ENCODE data around the gene MYO1F.

The MYO1F gene

DNA sequence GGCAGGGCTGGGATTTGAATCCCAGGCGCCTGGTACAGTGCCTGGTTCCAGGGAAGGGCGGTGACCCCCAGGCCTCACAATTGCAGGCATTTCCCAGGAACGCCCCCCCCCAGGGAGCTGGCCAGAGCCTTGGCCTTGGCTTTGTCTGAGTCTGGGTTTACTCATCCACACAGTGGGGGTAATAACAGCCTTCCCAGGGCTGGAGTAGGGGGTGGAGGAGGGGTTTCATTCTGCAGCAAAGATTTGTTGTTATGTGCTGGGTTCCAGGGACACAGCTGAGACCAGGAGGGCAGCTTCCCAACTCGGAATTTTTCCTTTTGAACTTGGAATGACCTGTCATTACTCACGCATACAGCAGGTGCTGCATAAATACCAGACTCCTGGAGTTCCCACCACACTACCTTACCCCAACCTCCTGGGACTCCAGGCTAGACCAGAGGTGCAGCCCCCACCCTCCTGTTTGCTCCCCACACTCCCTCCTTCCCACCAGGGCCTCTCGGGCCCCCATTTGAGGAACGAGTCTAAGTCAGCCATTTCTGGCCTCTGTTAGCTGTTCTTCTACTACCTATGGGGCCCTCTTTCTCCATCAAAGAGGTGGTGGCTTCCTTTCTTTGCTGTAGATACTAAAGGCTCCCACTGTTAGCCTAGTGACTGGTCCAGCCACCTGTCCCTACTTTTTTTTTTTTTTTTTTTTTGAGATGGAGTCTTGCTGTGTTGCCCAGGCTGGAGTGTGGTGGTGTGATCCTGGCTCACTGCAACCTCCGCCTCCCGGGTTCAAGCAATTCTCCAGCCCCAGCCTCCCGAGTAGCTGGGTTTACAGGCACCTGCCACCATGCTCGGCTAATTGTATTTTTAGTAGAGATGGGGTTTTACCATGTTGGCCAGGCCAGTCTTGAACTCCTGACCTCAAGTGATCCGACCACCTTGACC is 34.9 kb upstream of the MYO1F start:
- Histone ChIP-seq H3K27ac (ENCODE audit: low read length) (no peak overlapping the region), H3K9me3 (ENCODE audit: control insufficient read depth in 2 of 2, low read length in 2 of 2) (no peaks in the 10 kb centered on the region), H3K36me3 (ENCODE audit: control insufficient read depth in 2 of 2, insufficient read depth in 2 of 2, low read length in 2 of 2) (no peaks in the 10 kb centered on the region), H3K9ac (ENCODE audit: low read length in 2 of 2) (no peak overlapping the region), H3K4me3 (ENCODE audit: low read length in 2 of 2) (no peak overlapping the region), H3K4me1 (ENCODE audit: control insufficient read depth, insufficient read depth, low read length) (peaks cover 28% of the 10 kb centered on the region), H3K27me3 (ENCODE audit: control insufficient read depth in 1 of 2, insufficient read depth in 2 of 2, low read length in 2 of 2) (peaks cover 0 to 3% of the 10 kb centered on the region in 2 donors)

DNA sequence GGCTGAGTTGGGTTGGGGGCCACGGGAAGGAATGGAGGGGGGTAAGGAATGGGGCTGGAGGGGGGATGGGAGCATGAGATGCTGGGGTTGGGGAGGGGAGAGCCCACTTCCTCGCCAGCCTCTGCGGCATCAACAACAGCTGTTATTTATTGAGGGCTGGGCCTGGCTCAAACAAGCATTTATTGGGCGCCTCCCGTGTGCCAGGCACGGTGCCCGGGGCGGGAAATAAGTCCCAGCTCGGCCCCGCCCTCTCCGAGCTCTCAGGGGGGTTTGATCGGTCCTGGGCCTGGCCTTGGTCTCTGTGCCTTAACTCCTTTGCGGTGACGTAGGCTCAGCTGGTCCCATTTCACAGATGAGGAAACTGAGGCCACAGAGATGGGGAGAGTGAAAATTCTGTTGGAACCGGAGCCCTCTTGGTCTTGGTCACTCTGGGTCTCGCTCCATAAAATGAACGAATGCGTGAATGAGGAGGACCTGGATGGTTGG is 34.2 kb upstream of the MYO1F start:
- peaks cover 0 to 3% of the 10 kb centered on the region in 2 donors for H3K27me3 ChIP-seq (ENCODE audit: control insufficient read depth in 1 of 2, insufficient read depth in 2 of 2, low read length in 2 of 2)
- no peaks in the 10 kb centered on the region for H3K36me3 ChIP-seq (ENCODE audit: control insufficient read depth in 2 of 2, insufficient read depth in 2 of 2, low read length in 2 of 2)
- no peak overlapping the region for H3K27ac ChIP-seq (ENCODE audit: low read length)
- peaks cover 28% of the 10 kb centered on the region for H3K4me1 ChIP-seq (ENCODE audit: control insufficient read depth, insufficient read depth, low read length)
- H3K4me3 ChIP-seq (ENCODE audit: low read length in 2 of 2), result no peak overlapping the region
- no peak overlapping the region for H3K9ac ChIP-seq (ENCODE audit: low read length in 2 of 2)
- no peaks in the 10 kb centered on the region for H3K9me3 ChIP-seq (ENCODE audit: control insufficient read depth in 2 of 2, low read length in 2 of 2)

DNA sequence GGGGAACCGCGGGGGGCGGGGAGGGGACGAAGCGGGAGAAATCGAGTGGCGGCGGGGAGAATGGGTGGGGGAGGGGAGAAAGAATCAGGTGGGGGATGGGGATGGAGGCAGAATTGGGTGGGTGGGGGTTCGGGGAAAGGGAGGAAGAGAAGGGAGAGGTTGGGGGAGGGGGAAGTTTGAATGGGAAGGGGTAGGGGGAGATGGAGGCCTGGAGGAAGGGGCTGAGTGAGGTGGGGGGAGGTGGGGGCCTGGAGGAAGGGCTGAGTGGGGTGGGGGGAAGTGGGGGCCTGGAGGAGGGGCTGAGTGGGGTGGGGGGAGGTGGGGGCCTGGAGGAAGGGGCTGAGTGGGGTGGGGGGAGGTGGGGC is 33.7 kb upstream of the MYO1F start:
- peak overlapping the region in 1 of 2 donors; percentile 90 for H3K4me3 ChIP-seq (ENCODE audit: low read length in 2 of 2)
- H3K27ac ChIP-seq (ENCODE audit: low read length), result no peak overlapping the region
- no peaks in the 10 kb centered on the region for H3K9me3 ChIP-seq (ENCODE audit: control insufficient read depth in 2 of 2, low read length in 2 of 2)
- H3K36me3 ChIP-seq (ENCODE audit: control insufficient read depth in 2 of 2, insufficient read depth in 2 of 2, low read length in 2 of 2), result no peaks in the 10 kb centered on the region
- no peak overlapping the region for H3K9ac ChIP-seq (ENCODE audit: low read length in 2 of 2)
- H3K4me1 ChIP-seq (ENCODE audit: control insufficient read depth, insufficient read depth, low read length), result peaks cover 28% of the 10 kb centered on the region
- H3K27me3 ChIP-seq (ENCODE audit: control insufficient read depth in 1 of 2, insufficient read depth in 2 of 2, low read length in 2 of 2), result peaks cover 0 to 3% of the 10 kb centered on the region in 2 donors

DNA sequence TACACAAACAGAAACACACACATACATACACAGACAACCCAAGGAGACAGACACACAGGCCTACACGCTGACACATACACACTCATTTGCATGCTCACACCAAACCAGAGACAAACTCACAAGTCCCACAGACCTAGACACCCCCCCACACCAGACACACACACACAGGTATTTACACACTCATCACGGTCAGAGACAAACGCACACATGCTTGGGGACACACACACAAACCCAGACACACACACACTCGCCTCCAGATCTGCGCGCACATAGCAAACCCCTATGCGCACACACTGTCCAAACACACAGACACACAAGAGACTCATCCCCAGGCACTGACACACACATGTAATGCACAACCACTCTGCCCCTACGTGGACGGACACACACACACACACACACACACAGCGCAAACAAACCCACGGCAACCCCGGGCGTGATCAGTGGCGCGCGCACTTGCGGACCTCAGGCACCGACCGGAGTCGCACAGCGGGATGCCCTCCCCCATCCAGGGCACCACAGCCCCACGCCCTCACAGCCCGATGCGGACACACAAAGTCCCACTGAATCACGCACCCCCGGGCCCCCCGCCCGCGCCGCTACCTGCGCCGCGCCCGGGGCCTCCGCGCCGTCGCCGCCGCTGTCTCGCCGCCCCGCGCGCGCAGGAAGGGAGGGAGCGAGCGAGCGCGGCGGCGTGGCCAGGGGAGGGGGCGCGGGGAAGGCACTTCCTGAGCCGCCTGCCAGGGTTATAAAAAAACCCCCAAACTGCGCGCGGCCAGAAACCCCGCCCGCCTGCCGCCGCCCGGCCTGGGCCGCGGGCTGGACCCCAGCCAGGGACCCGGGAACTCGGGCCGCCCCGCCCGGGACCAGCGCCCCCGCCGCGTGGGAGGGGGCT is 33.0 kb upstream of the MYO1F start, which contains the start of gene ADAMTS10:
Gene ADAMTS10, minus strand, starts transcription at position 675 of the 895 bp plus-strand sequence. CDS start 5,005 bp downstream, outside the sequence.
- no peaks in the 10 kb centered on the region for H3K9me3 ChIP-seq (ENCODE audit: control insufficient read depth in 2 of 2, low read length in 2 of 2)
- H3K27ac ChIP-seq (ENCODE audit: low read length), result no peak within 1 kb of the TSS
- H3K27me3 ChIP-seq (ENCODE audit: control insufficient read depth in 1 of 2, insufficient read depth in 2 of 2, low read length in 2 of 2), result peaks cover 0 to 3% of the 10 kb centered on the region in 2 donors
- peaks cover 28% of the 10 kb centered on the region for H3K4me1 ChIP-seq (ENCODE audit: control insufficient read depth, insufficient read depth, low read length)
- H3K36me3 ChIP-seq (ENCODE audit: control insufficient read depth in 2 of 2, insufficient read depth in 2 of 2, low read length in 2 of 2), result no peaks in the 10 kb centered on the region
- peak within 1 kb of the TSS; percentile 82 to 85 for H3K9ac ChIP-seq (ENCODE audit: low read length in 2 of 2)
- H3K4me3 ChIP-seq (ENCODE audit: low read length in 2 of 2), result peak within 1 kb of the TSS; percentile 72 to 90

DNA sequence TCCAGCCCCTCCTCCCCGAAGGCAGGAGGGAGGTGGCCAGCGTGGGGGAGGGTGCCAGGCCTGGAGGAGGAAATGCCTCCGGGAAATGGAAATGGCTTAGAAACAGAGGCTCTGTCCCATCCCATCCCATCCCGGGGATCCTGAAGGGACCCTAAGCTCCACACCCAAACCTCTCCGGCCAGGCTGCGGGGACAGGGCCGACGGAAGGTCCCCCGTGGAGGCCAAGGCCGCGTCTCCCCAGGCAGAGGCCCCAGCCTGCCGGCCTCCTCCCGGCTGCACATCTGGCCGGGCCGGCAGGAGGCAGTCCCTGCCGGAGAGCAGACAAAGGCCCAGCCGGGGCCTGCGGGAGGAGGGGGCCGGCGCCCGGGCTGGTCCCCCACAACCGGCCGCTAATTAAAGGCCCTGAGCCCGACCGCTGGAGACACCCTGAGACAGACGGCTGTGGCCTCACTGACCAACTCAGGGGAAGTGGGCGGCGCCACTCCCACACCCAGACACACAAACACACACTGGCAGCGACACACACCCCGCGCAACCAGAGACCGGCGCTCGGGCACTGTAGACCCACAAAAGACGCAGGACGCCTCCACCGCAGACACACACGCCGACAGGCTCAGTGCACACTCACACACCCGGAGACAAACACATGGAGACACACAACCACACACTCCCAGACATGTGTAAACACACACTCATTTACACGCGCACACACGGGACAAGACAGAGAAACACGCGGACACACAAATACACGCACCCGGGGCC is 32.2 kb upstream of the MYO1F start:
- Histone ChIP-seq H3K4me3 (ENCODE audit: low read length in 2 of 2) (peak overlapping the region; percentile 72 to 90), H3K9me3 (ENCODE audit: control insufficient read depth in 2 of 2, low read length in 2 of 2) (peaks cover 0 to 6% of the 10 kb centered on the region in 2 donors), H3K36me3 (ENCODE audit: control insufficient read depth in 2 of 2, insufficient read depth in 2 of 2, low read length in 2 of 2) (peaks cover 3 to 4% of the 10 kb centered on the region in 2 donors), H3K27ac (ENCODE audit: low read length) (no peak overlapping the region), H3K27me3 (ENCODE audit: control insufficient read depth in 1 of 2, insufficient read depth in 2 of 2, low read length in 2 of 2) (peaks cover 0 to 3% of the 10 kb centered on the region in 2 donors), H3K9ac (ENCODE audit: low read length in 2 of 2) (peak overlapping the region; percentile 82 to 85), H3K4me1 (ENCODE audit: control insufficient read depth, insufficient read depth, low read length) (peaks cover 28% of the 10 kb centered on the region)

DNA sequence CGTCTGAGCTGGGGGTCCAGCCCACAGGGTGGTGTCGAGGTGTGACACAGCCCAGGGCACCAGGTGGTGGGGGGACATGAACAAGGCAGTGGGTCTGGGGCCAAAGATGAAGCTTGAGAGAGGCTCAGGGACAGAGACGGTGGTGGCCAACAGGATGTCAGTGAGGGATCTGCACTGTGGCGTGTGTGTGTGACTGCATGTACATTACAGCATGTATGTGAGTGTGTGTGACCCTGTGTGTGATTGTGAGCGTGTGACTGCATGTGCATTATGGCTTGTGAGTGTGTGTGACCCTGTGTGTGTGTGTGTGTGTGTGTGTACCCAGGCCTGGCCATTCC is 31.7 kb upstream of the MYO1F start:
- peak overlapping the region; percentile 82 to 85 for H3K9ac ChIP-seq (ENCODE audit: low read length in 2 of 2)
- no peak overlapping the region for H3K27ac ChIP-seq (ENCODE audit: low read length)
- peak overlapping the region; percentile 72 to 90 for H3K4me3 ChIP-seq (ENCODE audit: low read length in 2 of 2)

DNA sequence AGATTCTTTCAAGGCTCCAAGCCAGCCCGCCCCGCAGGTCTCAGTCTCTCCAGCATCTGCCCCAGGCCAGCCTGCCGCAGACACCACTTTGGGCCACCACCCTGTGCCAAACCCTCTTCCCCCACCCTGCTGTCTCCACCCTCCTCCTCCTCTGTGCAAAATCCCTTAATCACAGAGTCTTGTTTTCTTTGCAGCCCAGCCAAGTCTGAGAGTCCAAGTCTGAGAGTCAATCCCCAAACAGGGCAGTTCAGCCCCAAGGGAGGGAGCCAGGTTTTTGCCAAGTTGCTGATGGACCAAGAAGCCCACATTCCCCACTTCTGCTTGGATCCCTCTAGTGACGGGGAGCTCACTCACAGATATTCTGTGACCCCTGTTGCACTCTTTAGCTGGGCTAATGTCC is 30.1 kb upstream of the MYO1F start:
- H3K27me3 ChIP-seq (ENCODE audit: control insufficient read depth in 1 of 2, insufficient read depth in 2 of 2, low read length in 2 of 2), result peaks cover 0 to 3% of the 10 kb centered on the region in 2 donors
- H3K27ac ChIP-seq (ENCODE audit: low read length), result no peak overlapping the region
- H3K4me1 ChIP-seq (ENCODE audit: control insufficient read depth, insufficient read depth, low read length), result peaks cover 28% of the 10 kb centered on the region
- peaks cover 4 to 5% of the 10 kb centered on the region in 2 donors for H3K36me3 ChIP-seq (ENCODE audit: control insufficient read depth in 2 of 2, insufficient read depth in 2 of 2, low read length in 2 of 2)
- peaks cover 0 to 6% of the 10 kb centered on the region in 2 donors for H3K9me3 ChIP-seq (ENCODE audit: control insufficient read depth in 2 of 2, low read length in 2 of 2)
- H3K4me3 ChIP-seq (ENCODE audit: low read length in 2 of 2), result no peak overlapping the region
- no peak overlapping the region for H3K9ac ChIP-seq (ENCODE audit: low read length in 2 of 2)

More for the DNA sequence above, 31.7 kb upstream of the MYO1F start:
- Histone ChIP-seq H3K4me1 (ENCODE audit: control insufficient read depth, insufficient read depth, low read length) (peaks cover 28% of the 10 kb centered on the region), H3K27me3 (ENCODE audit: control insufficient read depth in 1 of 2, insufficient read depth in 2 of 2, low read length in 2 of 2) (peaks cover 0 to 3% of the 10 kb centered on the region in 2 donors), H3K36me3 (ENCODE audit: control insufficient read depth in 2 of 2, insufficient read depth in 2 of 2, low read length in 2 of 2) (peaks cover 3 to 4% of the 10 kb centered on the region in 2 donors), H3K9me3 (ENCODE audit: control insufficient read depth in 2 of 2, low read length in 2 of 2) (peaks cover 0 to 6% of the 10 kb centered on the region in 2 donors)

DNA sequence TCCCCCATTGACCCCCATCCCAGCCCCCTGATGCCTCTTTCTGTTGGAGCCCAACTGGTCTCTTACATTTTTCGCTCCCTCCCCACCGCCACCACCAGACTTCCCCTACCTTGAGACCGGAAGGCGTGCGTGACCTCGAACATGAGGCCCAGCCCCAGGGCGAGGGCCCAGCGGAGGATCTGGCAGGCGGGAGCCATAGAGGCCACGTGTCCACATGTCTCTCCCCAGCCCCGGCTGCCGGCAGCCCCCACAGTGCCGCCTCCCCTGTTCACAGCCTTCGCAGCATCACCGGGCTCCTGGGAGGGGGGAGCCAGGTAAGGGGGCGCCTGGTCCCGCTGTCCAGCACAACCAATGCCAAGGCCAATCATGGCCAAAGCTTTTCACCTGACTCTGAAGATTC is 28.3 kb upstream of the MYO1F start:
- H3K9ac ChIP-seq (ENCODE audit: low read length in 2 of 2), result no peak overlapping the region
- peaks cover 0 to 3% of the 10 kb centered on the region in 2 donors for H3K27me3 ChIP-seq (ENCODE audit: control insufficient read depth in 1 of 2, insufficient read depth in 2 of 2, low read length in 2 of 2)
- no peak overlapping the region for H3K4me3 ChIP-seq (ENCODE audit: low read length in 2 of 2)
- H3K27ac ChIP-seq (ENCODE audit: low read length), result no peak overlapping the region
- H3K4me1 ChIP-seq (ENCODE audit: control insufficient read depth, insufficient read depth, low read length), result peaks cover 22% of the 10 kb centered on the region
- H3K36me3 ChIP-seq (ENCODE audit: control insufficient read depth in 2 of 2, insufficient read depth in 2 of 2, low read length in 2 of 2), result peaks cover 4 to 10% of the 10 kb centered on the region in 2 donors
- H3K9me3 ChIP-seq (ENCODE audit: control insufficient read depth in 2 of 2, low read length in 2 of 2), result peaks cover 0 to 6% of the 10 kb centered on the region in 2 donors

DNA sequence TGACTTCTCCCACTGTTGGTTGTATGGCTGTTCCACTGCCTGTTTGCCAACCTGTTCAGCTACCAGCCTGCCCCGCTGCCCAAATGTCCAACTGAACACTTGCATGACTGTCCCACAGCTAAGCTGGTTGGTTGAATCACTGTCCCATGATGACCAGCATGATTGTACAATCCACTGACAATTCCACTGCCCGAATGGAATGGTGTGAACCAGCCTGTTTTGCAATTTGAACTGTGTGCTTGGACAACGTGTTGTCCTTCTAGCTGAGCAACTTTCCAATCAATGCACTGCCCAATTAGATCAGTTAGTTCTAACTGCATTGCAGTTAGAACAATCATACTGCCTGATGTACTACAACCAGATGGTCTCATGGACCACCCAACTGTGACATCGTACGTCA is 24.6 kb upstream of the MYO1F start:
- Histone ChIP-seq H3K36me3 (ENCODE audit: control insufficient read depth in 2 of 2, insufficient read depth in 2 of 2, low read length in 2 of 2) (peaks cover 8 to 10% of the 10 kb centered on the region in 2 donors), H3K4me3 (ENCODE audit: low read length in 2 of 2) (no peak overlapping the region), H3K27ac (ENCODE audit: low read length) (no peak overlapping the region), H3K27me3 (ENCODE audit: control insufficient read depth in 1 of 2, insufficient read depth in 2 of 2, low read length in 2 of 2) (no peaks in the 10 kb centered on the region), H3K9ac (ENCODE audit: low read length in 2 of 2) (no peak overlapping the region), H3K4me1 (ENCODE audit: control insufficient read depth, insufficient read depth, low read length) (no peaks in the 10 kb centered on the region), H3K9me3 (ENCODE audit: control insufficient read depth in 2 of 2, low read length in 2 of 2) (peaks cover 0 to 6% of the 10 kb centered on the region in 2 donors)

DNA sequence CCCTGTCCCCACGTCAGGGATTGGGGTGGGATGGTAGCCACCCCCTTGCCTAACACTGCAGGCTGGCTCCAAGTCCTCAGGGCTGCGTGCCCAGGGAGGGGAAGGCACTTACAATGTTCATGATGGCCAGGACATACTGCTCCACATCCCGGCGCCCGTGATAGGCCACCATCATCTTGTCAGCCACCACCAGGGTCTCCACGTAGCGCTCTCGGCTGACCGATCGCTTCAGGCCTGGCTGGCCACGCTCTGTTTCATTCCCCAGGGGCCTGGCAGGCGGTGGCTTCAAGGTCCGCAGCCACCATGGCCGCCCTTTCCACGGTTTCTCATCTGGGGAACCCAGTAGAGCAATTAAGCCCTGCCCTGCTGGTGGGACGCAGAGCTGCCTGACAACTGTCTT is 23.6 kb upstream of the MYO1F start:
- peaks cover 8 to 13% of the 10 kb centered on the region in 2 donors for H3K36me3 ChIP-seq (ENCODE audit: control insufficient read depth in 2 of 2, insufficient read depth in 2 of 2, low read length in 2 of 2)
- H3K9me3 ChIP-seq (ENCODE audit: control insufficient read depth in 2 of 2, low read length in 2 of 2), result peaks cover 0 to 6% of the 10 kb centered on the region in 2 donors
- H3K4me3 ChIP-seq (ENCODE audit: low read length in 2 of 2), result no peak overlapping the region
- no peaks in the 10 kb centered on the region for H3K4me1 ChIP-seq (ENCODE audit: control insufficient read depth, insufficient read depth, low read length)
- H3K9ac ChIP-seq (ENCODE audit: low read length in 2 of 2), result no peak overlapping the region
- no peaks in the 10 kb centered on the region for H3K27me3 ChIP-seq (ENCODE audit: control insufficient read depth in 1 of 2, insufficient read depth in 2 of 2, low read length in 2 of 2)
- H3K27ac ChIP-seq (ENCODE audit: low read length), result no peak overlapping the region
